ENCODE measurements around the gene MYCBP2. TPM values are rescaled to one million over a fixed set of nuclear protein-coding genes. Genes with fewer than 3 reads are reported as not detected.
A peak's percentile ranks its signal among the peaks of the same experiment; 100 is the strongest.

The MYCBP2 gene
- total RNA-seq, 1 donor from 2014 or later: 75.4 TPM

GRCh38 chr13:77040835-77041234 is 286.1 kb downstream of the MYCBP2 start:
- Mint-ChIP-seq H3K4me1 (no peaks in the 10 kb centered on the region), H3K27me3 (ENCODE audit: low read depth) (no peaks in the 10 kb centered on the region), H3K9me3 (no peaks in the 10 kb centered on the region), H3K4me3 (no peak overlapping the region), H3K27ac (ENCODE audit: unreplicated experiment) (peak overlapping the region; percentile 15), H3K36me3 (ENCODE audit: low read depth) (peaks cover 3% of the 10 kb centered on the region)
- no peak for DNase-seq (ENCODE audit: low read depth, low spot score)
- no peak for TF ChIP-seq CTCF (conservative IDR thresholded peaks at IDR 0.05)

GRCh38 chr13:77040076-77040475 is 286.8 kb downstream of the MYCBP2 start:
- DNase-seq (ENCODE audit: low read depth, low spot score): no peak
- H3K27ac Mint-ChIP-seq (ENCODE audit: unreplicated experiment): no peak overlapping the region
- H3K27me3 Mint-ChIP-seq (ENCODE audit: low read depth): no peaks in the 10 kb centered on the region
- TF ChIP-seq CTCF (conservative IDR thresholded peaks at IDR 0.05): no peak
- peaks cover 3% of the 10 kb centered on the region for H3K36me3 Mint-ChIP-seq (ENCODE audit: low read depth)
- no peaks in the 10 kb centered on the region for H3K9me3 Mint-ChIP-seq
- no peaks in the 10 kb centered on the region for H3K4me1 Mint-ChIP-seq
- H3K4me3 Mint-ChIP-seq: no peak overlapping the region

DNA sequence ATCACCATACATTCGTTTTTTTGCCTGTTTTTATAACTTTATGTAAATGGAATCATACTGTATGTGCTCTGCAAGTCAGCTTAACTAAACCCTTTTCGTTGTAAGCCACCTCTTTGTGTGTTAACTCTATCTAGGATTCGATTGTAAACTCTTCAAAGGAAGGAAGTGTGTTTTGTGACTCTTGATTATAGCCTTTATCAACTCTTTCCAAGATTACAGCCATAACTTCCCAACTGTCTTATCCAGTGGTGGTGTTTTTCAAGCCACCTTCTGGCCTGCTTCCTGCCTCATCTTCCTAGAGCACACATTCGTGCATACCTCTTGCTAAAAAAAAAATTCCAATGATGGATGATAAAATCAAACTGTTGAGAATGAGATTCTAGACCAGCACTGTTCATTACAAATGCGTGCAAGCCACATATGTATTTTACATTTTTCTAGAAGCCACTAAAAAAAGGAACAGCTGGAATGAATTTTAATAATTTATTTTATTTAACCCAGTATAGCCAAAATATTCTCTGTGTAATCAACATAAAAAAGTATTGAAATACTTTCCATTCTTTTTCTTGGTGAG is 287.9 kb downstream of the MYCBP2 start:
- TF ChIP-seq CTCF (conservative IDR thresholded peaks at IDR 0.05): no peak
- no peaks in the 10 kb centered on the region for H3K4me1 Mint-ChIP-seq
- H3K27me3 Mint-ChIP-seq (ENCODE audit: low read depth): no peaks in the 10 kb centered on the region
- no peak overlapping the region for H3K4me3 Mint-ChIP-seq
- H3K9me3 Mint-ChIP-seq: peaks cover 5% of the 10 kb centered on the region
- H3K27ac Mint-ChIP-seq (ENCODE audit: unreplicated experiment): no peak overlapping the region
- peaks cover 3% of the 10 kb centered on the region for H3K36me3 Mint-ChIP-seq (ENCODE audit: low read depth)
- DNase-seq (ENCODE audit: low read depth, low spot score): no peak

DNA sequence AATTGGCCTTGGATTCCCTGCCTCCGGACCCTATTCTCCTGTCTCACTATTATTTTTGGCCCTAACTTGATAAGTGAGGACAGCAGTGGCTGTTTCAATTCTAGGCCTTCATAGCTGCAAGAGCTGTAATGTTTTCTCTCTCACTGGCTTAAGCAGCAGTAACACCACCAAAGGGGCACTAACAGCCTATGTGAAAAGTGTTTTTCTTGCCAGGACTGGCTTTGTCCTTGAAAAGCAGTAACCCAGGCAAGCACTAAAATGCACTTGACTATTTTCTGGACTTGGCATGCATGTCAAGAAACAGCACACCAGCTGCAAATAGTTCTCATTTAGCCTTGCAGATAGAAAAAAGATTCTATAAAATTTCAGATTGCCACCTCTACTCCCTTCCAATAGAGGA is 290.6 kb downstream of the MYCBP2 start:
- Mint-ChIP-seq H3K9me3 (peaks cover 7% of the 10 kb centered on the region), H3K27ac (ENCODE audit: unreplicated experiment) (no peak overlapping the region), H3K4me3 (no peak overlapping the region), H3K36me3 (ENCODE audit: low read depth) (peaks cover 3% of the 10 kb centered on the region), H3K4me1 (no peaks in the 10 kb centered on the region), H3K27me3 (ENCODE audit: low read depth) (no peaks in the 10 kb centered on the region)
- TF ChIP-seq CTCF (conservative IDR thresholded peaks at IDR 0.05): no peak
- no peak for DNase-seq (ENCODE audit: low read depth, low spot score)

DNA sequence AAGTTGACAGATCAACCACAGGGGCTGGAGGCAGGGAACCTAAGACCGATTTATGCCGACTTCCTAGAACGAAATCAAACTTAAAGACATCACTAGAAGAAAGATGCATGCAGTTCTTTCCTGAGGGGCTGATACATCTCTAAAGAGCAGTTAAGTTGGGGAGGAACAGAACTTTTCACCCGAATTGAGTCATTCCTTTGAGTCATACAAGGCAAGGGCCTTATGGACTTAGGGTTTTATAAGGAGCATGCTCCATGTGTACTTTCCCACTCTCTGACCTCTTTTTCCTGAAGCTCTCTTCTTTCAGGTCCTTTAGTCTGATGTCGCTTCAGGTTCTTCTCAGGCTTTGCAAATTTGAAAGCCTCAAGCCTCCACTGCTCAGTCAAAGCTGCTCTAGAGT is 292.0 kb downstream of the MYCBP2 start:
- Mint-ChIP-seq H3K36me3 (ENCODE audit: low read depth) (no peaks in the 10 kb centered on the region), H3K9me3 (peaks cover 7% of the 10 kb centered on the region), H3K4me1 (no peaks in the 10 kb centered on the region), H3K4me3 (no peak overlapping the region), H3K27me3 (ENCODE audit: low read depth) (no peaks in the 10 kb centered on the region), H3K27ac (ENCODE audit: unreplicated experiment) (no peak overlapping the region)
- TF ChIP-seq CTCF (conservative IDR thresholded peaks at IDR 0.05): no peak
- DNase-seq (ENCODE audit: low read depth, low spot score): no peak
